ENCODE measurements around the gene ANKS1B. TPM values are rescaled to one million over a fixed set of nuclear protein-coding genes. Genes with fewer than 3 reads are reported as not detected.

ANKS1B gene
- total RNA-seq, 2 experiments from 2014 or later: 0.96 to 1.1 TPM

DNA sequence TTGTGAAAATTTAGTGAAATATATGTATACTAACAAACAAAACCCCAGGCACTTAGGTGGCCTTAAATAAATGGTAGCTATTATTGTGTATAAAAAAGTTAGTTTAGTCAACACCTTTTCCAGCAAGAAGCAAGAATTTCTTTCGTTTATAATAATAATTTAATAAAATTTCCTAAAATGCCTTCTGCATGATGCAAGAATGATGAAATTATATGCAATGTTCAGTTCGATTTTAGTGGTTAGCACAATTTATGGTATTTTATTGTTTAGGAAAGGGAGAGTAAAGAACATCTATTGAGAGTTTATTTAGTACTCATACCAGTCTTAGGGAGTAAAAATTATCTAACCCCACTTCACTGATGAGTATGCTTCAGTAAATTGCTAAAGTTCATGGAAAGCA is 1048.9 kb downstream of the ANKS1B start:
- Mint-ChIP-seq H3K36me3 (no peaks in the 10 kb centered on the region), H3K4me3 (no peak overlapping the region), H3K4me1 (no peaks in the 10 kb centered on the region), H3K27ac (no peak overlapping the region), H3K27me3 (peaks cover 21% of the 10 kb centered on the region), H3K9me3 (ENCODE audit: low read depth) (no peaks in the 10 kb centered on the region)
- no peak for ATAC-seq
- no peak for DNase-seq
- CTCF ChIA-PET: interaction anchor here (0.8 kb wide), 1 partner anchor 146 kb away, joined by 3 read pairs; no protein-coding TSS in a partner anchor

DNA sequence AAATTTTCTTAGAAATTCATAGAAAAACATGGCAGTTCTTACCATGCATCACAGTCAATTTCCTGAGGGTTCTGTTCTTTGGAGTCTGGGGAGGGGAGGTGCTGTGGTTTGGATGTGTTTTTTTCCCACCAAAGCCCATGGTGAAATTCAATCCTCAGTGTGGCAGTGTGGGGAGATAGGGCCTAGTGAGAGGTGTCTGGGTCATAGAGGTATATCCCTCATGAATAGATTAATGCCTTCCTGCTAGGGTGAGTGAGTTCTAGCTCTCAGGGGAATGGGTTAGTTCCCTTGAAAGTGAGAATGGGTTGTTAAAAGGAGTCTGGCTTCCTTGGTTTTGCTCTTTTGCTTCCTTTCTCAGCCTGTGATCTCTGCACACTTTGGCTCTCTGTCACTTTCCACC is 1061.9 kb downstream of the ANKS1B start:
- Mint-ChIP-seq H3K27ac (no peak overlapping the region), H3K36me3 (no peaks in the 10 kb centered on the region), H3K27me3 (peaks cover 41% of the 10 kb centered on the region), H3K9me3 (ENCODE audit: low read depth) (no peaks in the 10 kb centered on the region), H3K4me1 (no peaks in the 10 kb centered on the region), H3K4me3 (no peak overlapping the region)
- CTCF ChIA-PET: no interaction called here
- DNase-seq (no peak), ATAC-seq (no peak)

DNA sequence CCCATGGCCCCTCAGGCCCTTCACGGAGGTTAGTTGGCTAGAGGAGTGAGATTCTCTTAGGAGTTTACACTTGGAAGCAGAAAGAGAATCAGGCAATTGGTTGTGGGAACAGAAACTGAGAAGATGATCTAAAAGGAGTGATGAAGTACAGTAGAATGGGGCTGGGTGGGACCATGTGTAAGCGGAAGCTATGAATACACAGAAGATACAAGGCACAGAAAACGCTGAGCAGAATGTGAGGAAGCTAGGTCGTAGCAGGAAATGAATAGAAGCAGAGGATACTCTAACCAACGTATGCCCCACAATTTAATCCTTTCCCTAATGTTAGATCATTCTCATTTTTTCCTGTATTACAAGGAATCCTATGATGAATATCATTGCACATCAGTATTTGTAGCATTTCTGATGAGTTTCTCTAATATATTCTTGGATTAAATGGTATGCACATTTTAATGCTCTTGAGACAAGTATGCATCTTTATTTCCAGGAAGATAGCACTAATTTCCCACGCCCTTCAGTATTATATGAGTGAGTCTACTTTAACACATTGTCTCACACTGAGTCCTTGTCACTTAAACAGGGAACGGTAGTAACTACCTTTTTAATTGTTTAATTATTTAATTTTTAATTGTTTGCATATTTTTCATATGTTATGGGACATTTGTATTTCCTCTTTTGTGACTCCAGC is 1066.4 kb downstream of the ANKS1B start:
- no peaks in the 10 kb centered on the region for H3K4me1 Mint-ChIP-seq
- peaks cover 16% of the 10 kb centered on the region for H3K27me3 Mint-ChIP-seq
- no peak for DNase-seq
- ATAC-seq: no peak
- H3K36me3 Mint-ChIP-seq: no peaks in the 10 kb centered on the region
- H3K9me3 Mint-ChIP-seq (ENCODE audit: low read depth): no peaks in the 10 kb centered on the region
- H3K27ac Mint-ChIP-seq: no peak overlapping the region
- no peak overlapping the region for H3K4me3 Mint-ChIP-seq
- CTCF ChIA-PET: no interaction called here

DNA sequence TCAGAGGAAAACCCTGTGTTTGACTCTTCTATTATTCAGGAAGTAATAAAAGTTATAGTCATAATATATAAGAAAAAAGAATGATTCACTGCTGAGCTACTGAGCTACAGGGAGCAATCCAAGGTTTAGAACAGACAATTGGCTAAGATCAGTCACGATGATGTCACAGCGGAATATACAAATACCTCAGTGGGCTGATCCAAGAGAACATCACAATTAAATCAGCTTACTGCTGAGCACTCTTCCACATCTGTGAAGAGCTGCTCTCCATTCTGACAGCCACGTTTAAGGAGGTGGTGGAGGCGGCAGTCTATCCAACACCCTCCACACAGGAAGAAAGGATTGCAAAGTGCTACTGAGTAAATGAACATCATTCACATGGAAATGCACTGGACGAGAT is 1068.6 kb downstream of the ANKS1B start:
- peaks cover 12% of the 10 kb centered on the region for H3K27me3 Mint-ChIP-seq
- no peaks in the 10 kb centered on the region for H3K4me1 Mint-ChIP-seq
- no peak overlapping the region for H3K27ac Mint-ChIP-seq
- H3K4me3 Mint-ChIP-seq: no peak overlapping the region
- CTCF ChIA-PET: no interaction called here
- no peaks in the 10 kb centered on the region for H3K9me3 Mint-ChIP-seq (ENCODE audit: low read depth)
- no peak for ATAC-seq
- no peak for DNase-seq
- no peaks in the 10 kb centered on the region for H3K36me3 Mint-ChIP-seq

DNA sequence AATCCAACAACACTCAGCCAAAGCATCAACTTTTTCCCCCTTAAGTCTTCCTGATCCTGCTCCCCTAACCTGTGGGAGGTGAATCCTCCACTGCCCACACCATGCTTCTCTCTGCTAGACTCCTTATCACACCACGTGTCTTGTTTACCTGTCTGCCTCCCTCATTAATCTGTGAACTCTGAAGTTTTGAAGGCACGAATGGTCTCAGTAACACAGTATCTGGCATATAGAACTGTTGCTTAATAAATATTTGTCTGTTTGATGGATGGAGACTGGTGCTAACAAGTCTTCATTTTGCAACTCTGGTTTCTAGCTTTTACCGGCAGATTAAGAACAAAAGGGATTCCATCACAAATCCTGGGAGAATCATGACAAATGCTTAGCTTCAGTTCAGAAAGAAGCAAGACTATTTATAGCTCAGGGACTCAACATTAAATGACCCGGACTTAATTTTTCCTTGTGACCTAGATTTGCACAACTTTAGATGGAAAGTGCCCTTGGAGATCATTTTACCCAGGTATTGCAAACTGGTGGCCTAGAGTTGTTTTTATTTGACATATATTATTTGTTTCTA is 1072.2 kb downstream of the ANKS1B start:
- H3K27ac Mint-ChIP-seq: no peak overlapping the region
- H3K27me3 Mint-ChIP-seq: peaks cover 6% of the 10 kb centered on the region
- DNase-seq: no peak
- ATAC-seq: no peak
- no peak overlapping the region for H3K4me3 Mint-ChIP-seq
- H3K4me1 Mint-ChIP-seq: no peaks in the 10 kb centered on the region
- CTCF ChIA-PET: no interaction called here
- H3K36me3 Mint-ChIP-seq: no peaks in the 10 kb centered on the region
- H3K9me3 Mint-ChIP-seq (ENCODE audit: low read depth): no peaks in the 10 kb centered on the region

DNA sequence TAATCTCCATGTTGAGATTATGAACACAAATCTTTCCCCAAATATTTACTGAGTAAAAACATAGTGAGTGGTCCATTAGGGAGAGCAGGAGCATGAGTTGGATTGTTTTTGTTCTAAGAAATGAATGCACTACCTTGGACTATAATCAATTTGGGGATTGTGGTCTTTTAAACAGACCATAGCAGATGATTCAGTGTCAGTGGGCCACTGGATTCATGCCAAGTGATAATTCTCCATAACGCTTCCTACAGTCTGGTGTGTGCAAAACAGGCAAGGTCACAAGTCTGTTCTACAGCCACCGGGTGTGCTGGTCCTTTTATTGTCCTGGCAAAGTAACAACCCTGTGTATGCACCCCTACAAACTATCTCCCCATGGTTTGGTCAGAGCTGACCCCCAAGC is 1073.3 kb downstream of the ANKS1B start:
- Mint-ChIP-seq H3K9me3 (ENCODE audit: low read depth) (no peaks in the 10 kb centered on the region), H3K4me1 (no peaks in the 10 kb centered on the region)
- ATAC-seq: no peak

DNA sequence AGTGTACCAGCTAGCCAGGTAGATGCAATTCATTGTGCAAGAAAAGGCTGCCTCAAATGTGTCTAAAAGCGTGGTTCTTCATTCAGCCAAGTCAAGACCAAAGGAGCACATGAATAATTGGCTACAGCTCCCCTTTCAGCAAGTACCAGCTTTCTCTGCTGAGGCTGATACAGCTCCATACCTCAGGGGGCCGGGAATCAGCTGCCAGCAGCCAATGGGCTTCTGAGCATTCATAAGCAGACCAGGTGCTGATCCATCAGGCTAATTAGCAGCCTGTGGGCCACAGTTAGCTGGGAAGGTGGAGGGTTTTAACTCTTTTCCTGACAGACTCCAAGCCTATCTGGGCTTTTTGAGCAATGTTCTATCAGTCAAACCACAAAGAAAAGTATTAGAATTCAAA is 1075.0 kb downstream of the ANKS1B start:
- no peak overlapping the region for H3K27ac Mint-ChIP-seq
- no peaks in the 10 kb centered on the region for H3K36me3 Mint-ChIP-seq
- ATAC-seq: no peak
- DNase-seq: no peak
- H3K27me3 Mint-ChIP-seq: peaks cover 6% of the 10 kb centered on the region
- CTCF ChIA-PET: no interaction called here
- no peaks in the 10 kb centered on the region for H3K9me3 Mint-ChIP-seq (ENCODE audit: low read depth)
- H3K4me3 Mint-ChIP-seq: no peak overlapping the region
- no peaks in the 10 kb centered on the region for H3K4me1 Mint-ChIP-seq

More for the DNA sequence above, 1073.3 kb downstream of the ANKS1B start:
- H3K27ac Mint-ChIP-seq: no peak overlapping the region
- H3K27me3 Mint-ChIP-seq: peaks cover 6% of the 10 kb centered on the region
- CTCF ChIA-PET: no interaction called here
- no peak overlapping the region for H3K4me3 Mint-ChIP-seq
- no peak for DNase-seq
- H3K36me3 Mint-ChIP-seq: no peaks in the 10 kb centered on the region

DNA sequence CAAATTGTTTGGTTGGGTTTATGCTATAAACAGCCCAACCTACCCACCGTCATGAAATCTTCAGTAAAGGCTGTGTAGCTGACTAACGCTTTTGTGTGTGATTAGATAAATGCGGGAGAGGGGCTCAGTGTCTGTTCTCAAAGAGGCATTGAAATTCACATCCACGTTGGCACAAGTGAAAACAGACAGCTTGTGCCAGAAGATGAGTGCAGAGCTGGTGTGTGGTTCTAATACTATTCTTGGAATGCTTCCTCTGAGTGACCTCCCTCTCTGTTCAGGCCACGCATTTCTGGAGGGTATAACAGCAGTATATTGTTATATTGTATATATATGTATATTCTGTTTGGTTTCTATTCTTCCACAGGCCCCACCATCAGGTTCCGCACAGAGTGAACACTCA is 1075.9 kb downstream of the ANKS1B start:
- Mint-ChIP-seq H3K27ac (no peak overlapping the region), H3K4me3 (no peak overlapping the region), H3K27me3 (peaks cover 8% of the 10 kb centered on the region), H3K36me3 (no peaks in the 10 kb centered on the region), H3K4me1 (no peaks in the 10 kb centered on the region), H3K9me3 (ENCODE audit: low read depth) (no peaks in the 10 kb centered on the region)
- CTCF ChIA-PET: no interaction called here
- no peak for ATAC-seq
- DNase-seq: no peak

DNA sequence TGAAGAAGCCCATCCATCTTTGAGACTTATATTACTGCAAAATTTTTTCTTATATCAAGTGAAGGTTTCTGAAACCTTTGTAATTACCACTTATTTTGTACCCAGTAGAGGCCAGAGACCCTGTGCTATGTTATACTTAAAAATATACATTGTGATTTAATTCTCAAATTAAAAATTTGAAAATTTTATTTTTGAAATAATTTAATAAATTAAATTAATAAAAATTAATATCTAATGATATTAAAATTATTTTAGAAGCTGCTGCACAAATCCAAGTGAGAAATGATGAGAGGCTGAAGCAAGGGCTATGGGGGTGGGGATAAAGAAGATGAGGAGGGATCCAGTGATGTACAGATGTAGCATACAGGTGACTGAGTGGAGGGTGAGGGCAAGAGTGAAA is 1080.9 kb downstream of the ANKS1B start:
- Mint-ChIP-seq H3K9me3 (ENCODE audit: low read depth) (no peaks in the 10 kb centered on the region), H3K27ac (no peak overlapping the region), H3K4me3 (no peak overlapping the region), H3K4me1 (no peaks in the 10 kb centered on the region), H3K27me3 (peaks cover 20% of the 10 kb centered on the region), H3K36me3 (no peaks in the 10 kb centered on the region)
- ATAC-seq (no peak), DNase-seq (no peak)
- CTCF ChIA-PET: no interaction called here

DNA sequence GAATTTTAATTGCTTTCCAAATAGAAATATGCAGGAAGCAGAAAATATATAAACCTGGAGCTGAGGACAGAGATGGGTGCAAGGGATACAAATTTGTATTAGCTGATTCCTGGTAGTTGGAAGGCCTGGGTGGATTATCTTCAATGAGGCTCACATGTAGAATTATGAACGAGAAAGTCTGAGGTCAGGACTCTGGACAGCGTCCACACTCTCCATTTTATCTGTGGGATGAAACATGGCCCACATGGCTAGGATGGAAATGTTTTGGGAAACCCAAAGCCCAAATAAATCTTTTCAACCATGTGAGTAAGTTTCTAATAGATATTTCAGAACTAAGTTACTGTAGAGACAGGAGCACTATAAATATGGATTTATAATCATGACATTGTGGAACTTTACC is 1083.5 kb downstream of the ANKS1B start:
- DNase-seq (no peak), ATAC-seq (no peak)
- no peaks in the 10 kb centered on the region for H3K4me1 Mint-ChIP-seq
- H3K27ac Mint-ChIP-seq: no peak overlapping the region
- H3K27me3 Mint-ChIP-seq: peaks cover 42% of the 10 kb centered on the region
- H3K9me3 Mint-ChIP-seq (ENCODE audit: low read depth): no peaks in the 10 kb centered on the region
- H3K36me3 Mint-ChIP-seq: no peaks in the 10 kb centered on the region
- CTCF ChIA-PET: no interaction called here
- no peak overlapping the region for H3K4me3 Mint-ChIP-seq

DNA sequence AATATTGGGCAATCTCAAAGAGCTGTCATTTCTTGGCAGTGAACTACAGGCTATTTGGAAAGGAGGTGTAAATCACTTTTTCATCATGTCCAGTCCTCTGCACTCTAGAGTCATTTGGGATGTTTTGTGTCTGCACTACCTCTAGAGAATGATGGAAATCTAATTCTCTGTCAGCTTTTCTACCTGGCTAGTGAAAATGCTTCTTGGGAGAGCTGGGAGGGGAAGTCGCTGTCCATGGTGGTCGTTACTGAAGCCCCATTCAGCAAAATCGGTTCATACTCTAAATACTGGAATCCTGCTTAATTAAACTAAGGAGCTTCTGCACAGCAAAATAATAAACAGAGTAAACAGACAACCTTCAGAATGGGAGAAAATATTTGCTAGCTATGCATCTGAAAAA is 1087.8 kb downstream of the ANKS1B start:
- Mint-ChIP-seq H3K27me3 (peaks cover 71% of the 10 kb centered on the region), H3K27ac (no peak overlapping the region), H3K4me1 (peaks cover 5% of the 10 kb centered on the region), H3K4me3 (no peak overlapping the region), H3K36me3 (no peaks in the 10 kb centered on the region), H3K9me3 (ENCODE audit: low read depth) (no peaks in the 10 kb centered on the region)
- ATAC-seq (no peak), DNase-seq (no peak)
- CTCF ChIA-PET: interaction anchor here (0.6 kb wide), 1 partner anchor 155 kb away, joined by 3 read pairs; no protein-coding TSS in a partner anchor

DNA sequence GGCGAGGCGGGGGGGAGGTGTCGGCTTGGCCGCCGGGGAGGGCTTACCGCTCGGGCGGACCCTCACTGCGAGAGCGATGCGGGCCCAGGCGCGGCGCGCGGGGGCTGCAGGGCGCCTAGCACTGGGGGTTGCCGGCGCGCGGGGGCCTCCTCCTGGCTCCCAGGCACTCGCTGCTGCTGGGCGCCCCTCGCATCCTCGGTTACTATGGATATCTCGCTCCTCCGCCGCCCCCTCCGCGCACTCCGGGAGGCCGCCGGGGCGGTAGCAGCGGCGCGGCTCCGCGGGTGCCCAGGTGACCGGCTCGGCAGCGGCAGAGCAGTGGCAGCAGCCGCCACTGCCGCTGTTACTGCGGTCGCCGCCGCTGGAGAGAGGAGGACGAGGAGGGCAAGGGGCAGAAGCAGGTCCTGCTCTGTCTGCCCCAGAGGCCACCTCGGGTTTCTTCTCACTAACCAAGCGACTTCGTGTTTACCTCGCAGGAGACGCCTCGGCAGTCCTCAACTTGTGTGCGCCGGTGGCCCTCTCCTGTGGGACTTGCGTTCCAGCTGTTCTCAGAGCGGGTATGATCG is 1089.6 kb downstream of the ANKS1B start:
- Mint-ChIP-seq H3K4me3 (peak overlapping the region; percentile 5), H3K27me3 (peaks cover 72% of the 10 kb centered on the region)
- ATAC-seq: peak; percentile 30

DNA sequence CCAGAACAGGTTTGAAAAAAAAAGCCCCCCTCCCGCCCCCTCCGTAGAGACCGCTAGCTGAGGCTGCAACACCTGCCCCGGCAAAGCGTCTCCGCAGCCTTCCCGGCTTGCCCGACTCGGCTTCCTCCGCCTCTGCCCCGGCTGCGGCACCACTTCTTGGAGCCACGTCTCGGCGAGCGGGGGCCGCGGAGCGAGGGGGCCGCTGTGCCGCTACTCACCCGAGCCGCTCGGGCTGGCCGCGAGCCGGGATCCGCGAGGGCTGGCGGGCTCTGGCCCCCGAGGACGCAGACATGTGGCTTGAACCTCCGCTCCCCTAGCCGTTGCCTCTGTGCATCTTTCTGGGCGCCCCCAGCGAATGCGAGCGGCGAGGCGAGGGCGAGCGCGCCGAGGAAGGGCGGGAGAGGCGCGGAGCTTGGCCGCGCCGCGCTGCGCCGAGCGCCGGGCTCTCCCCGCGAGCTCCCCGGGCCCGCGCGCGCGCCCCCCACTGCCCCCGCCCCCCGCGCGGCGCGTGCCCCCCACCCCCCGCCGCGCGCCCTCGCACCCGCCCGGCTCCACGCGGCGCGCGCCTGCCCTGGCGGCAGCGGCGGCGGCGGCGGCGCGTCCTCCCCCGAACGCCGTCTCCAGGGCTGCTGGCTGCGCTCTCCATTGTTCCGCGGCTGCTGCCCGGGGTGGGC is 1090.2 kb downstream of the ANKS1B start:
- CTCF ChIA-PET: no interaction called here
- Mint-ChIP-seq H3K4me3 (no peak overlapping the region), H3K4me1 (peaks cover 5% of the 10 kb centered on the region), H3K27me3 (peaks cover 72% of the 10 kb centered on the region), H3K9me3 (ENCODE audit: low read depth) (no peaks in the 10 kb centered on the region), H3K27ac (no peak overlapping the region), H3K36me3 (no peaks in the 10 kb centered on the region)
- DNase-seq (no peak), ATAC-seq (peak; percentile 27)

More for the DNA sequence above, 1089.6 kb downstream of the ANKS1B start:
- Mint-ChIP-seq H3K4me1 (peaks cover 5% of the 10 kb centered on the region), H3K9me3 (ENCODE audit: low read depth) (no peaks in the 10 kb centered on the region), H3K27ac (no peak overlapping the region), H3K36me3 (no peaks in the 10 kb centered on the region)
- no peak for DNase-seq
- CTCF ChIA-PET: no interaction called here

Data from activated CD8-positive, alpha-beta memory T cell treated with anti-CD3 and anti-CD28 coated beads, Interleukin-2, amount 10 ng/mL, durations not matched to agents 7 days and 5 days (primary cell).